ENCODE data around the gene ADGRF5.
"Not testable (repeated sequence)": the region's sequence is repeated elsewhere in the genome, so short reads cannot be mapped to it uniquely, and the experiment has no call there.

Gene ADGRF5

DNA sequence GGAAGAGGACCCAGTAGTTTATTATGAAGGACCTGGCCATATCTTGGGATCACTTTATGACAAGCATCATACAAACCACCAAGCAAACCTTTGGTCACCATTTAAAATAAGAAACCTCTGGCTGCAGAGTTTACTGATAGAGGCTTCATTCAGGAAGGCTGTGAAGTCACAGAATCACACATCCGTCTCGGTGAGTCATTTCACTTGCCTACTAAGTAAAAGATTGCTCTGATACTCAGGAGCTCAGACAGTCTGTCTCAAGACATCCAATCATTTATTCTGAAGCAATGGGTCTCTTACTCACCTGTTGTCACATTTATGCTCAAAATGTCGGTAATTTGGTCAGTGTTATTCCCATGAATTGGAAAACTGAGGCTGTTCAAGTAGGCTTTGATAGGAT lies 33.7 kb downstream of the ADGRF5 start:
- no peak for DNase-seq

DNA sequence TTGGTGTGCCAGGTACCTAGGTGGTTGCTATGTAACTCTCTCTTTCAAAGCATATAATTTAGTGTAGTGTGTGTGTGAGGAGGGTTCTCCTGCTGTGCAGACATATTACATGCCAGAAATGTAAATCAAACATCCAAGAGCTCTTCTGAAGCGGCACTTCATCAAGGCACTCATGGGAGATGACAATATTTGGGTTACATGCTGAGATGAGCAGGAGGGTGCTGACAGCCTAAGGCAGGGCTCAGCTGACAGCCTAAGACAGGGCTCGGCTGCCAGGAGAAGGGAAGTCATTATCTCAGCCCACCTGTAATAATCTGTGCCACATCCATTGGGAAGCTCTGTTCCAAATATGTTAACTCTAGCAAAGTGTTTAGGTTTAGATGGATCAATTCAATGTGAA lies 39.1 kb downstream of the ADGRF5 start:
- DNase-seq = no peak

DNA sequence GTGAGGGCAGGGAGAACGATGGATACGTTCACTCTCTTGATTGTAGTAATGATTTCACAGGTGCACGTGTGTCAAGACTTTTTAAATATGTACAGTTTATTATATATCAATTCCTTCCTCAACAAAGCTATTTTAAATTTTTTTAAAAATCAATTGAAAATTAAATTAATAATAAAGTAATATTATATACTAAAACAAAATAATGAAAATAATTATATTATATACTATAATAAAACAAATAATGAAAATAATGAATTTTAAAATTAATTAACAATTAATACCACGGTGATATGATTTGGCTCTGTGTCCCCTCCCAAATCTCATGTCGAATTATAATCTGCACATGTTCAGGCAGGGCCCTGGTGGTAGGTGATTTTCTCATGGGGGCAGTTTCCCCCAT lies 42.7 kb downstream of the ADGRF5 start:
- DNase-seq = no peak

DNA sequence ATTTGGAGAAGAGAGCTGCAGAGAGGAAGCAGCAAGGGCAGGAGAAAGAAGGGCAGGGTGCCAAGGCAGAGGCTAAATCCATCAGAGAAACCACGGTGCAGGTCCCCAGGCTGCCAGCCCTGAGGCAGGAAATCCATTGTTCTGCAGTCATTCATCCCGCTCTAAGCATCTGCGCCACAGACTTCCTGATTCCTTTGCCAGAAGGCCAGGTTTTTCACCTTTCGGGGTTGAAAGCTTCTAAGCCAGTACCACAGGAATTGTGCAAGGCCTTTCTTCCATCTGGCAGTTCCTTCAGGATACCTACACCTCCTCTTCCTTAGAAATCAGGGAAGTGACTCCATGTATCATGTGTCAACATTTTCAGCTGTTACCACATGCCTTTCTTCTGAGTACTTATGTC lies 45.6 kb downstream of the ADGRF5 start:
- no peak for DNase-seq

DNA sequence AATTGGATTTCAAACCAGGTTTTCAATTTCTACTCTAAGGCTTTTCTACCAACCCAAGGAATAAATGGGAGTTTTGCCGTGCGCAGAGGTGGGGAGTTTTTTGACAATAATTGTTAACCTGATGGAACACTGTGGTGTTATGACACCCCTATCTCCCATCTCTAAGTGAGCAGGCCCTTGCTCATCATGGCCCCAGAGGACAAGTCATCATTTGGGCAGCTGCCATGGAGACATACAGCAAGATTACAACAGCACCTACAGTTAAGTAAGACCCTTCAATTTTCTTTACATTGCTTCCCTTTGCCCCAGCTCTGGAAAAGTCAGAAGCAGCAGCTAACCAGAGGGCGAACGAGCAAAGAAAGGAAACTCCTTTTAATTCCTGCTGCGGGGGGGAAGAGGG lies 54.3 kb downstream of the ADGRF5 start:
- DNase-seq = no peak

DNA sequence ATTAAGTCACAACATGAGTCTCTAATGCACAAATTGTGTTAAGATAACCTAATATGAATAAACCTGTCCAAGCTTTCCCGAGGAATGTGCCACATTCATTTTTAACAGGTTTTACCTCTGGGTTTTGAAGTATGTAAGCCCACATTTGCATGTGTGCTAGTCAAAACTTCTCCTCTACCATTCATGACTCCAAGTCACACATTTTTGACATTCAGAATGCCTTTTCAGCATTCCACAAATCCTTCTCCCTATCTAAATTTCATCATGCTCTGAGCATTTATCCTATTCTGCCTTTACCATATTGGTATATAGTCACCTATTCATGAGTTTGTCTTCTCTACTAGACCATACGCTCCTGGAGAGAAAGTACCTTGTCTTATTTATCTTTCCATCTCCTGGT lies 56.5 kb downstream of the ADGRF5 start:
- DNase-seq = no peak

DNA sequence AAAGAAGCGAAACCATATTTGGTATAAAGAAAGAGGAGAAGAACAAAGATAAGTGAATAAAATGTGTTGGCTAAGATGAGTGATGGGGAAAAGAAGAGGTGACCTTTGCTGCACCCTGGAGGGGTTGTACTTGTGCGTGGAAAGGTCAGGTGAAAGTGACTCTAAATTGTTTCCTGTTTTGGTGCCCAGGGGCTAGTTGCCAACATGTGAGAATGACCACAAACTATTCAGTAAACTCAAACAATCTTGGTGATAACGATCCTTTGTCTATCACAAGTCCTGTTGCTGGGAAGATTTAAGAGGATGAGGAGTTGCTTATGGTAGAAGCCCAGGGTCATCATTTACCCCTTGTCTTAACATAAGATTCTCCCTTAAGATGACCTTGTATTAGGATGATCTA lies 57.9 kb downstream of the ADGRF5 start:
- DNase-seq = no peak

DNA sequence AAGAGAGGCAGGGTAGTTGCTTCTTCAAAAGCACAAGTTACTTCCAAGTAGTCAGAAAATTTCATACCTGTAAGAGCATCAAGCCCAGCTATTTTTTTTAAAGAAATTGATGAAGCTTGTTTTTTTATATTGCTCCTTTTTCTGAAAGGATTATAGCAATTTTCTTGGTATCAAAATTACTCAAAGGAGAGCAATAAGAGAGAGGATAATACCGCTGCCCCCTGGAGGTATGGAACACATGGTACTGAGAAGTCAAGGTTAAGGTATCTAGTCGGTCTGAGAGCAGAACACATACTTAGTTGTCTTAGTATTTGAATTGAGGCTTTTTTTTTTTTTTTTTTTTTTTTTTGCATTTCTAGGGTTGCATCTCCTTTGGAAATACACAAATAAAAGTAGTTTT lies 59.4 kb downstream of the ADGRF5 start:
- DNase-seq = no peak

DNA sequence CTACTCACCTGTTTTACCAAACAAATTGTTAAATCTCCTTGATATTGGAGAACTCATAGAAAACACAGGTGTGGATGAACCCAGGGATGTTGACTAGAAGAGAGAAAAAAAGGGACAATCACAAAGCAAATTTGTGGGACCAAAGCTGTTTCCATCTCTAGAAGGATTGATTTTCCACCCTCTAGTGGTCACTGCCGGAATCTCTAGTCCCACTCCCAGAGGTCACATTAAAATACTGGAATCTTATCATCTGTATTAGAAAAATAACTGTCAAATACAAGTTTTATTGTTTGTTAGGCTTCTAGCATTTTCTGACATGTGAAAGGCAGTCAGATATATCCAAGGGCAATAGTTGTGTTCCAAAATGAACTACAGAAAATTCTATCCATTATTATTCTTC lies 65.8 kb downstream of the ADGRF5 start:
- peak; percentile 52 to 68 (median 62) for DNase-seq

DNA sequence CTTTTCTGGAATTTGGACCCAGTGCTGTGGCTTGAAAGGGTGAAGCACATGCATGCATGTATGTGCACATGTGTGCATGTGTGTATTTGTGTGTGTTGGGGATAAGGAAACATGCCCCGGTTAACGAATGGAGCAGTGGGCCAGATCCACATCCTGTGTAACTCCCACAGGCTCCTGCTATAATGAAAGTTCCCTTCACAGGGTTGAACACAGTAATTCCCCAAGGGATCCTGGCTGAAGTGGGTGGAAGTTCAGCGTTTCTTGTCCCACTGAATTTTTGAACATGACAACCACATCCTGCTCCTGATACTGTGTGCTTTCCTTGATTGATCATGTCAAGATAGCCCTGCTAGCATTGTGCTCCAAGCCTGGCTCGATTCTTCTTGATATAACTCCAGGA lies 70.2 kb downstream of the ADGRF5 start:
- not testable (repeated sequence) for DNase-seq

DNA sequence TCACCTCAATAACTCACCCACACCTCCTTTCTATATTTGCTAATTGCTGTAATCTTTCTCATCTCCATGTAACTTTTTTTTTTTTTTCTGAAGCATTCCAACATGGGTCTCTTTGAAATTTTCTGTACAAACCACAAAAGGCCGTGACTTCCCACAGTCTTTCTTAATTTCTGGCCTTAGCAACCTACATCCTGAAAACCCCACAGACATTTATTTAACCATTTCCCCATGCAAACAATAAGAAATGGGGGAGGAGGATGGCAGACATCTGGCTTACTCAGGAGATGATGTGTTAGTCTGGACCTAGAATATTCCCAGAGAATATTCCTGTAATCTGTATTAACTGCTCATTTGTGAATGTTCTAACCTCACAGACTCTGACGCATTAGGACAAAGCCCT lies 70.9 kb downstream of the ADGRF5 start:
- peak in 2 of 3 donors; percentile 20 to 23 for DNase-seq

DNA sequence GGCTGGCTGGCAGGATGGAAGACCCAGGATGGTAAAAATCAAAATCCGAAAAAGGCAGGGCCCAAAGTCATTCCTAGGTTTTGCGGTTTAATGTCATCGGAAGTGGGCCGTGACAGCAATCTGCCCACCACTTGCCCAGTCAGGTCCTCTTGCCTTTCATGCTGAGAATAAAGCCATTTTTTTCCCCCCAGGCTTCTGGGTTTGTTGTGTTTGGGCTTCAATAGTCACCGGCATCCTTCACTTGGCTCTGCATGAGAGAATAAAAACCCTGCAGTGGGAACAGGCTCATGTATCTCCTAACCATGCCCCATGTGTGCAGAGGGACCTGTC lies 72.4 kb downstream of the ADGRF5 start:
- DNase-seq = no peak

DNA sequence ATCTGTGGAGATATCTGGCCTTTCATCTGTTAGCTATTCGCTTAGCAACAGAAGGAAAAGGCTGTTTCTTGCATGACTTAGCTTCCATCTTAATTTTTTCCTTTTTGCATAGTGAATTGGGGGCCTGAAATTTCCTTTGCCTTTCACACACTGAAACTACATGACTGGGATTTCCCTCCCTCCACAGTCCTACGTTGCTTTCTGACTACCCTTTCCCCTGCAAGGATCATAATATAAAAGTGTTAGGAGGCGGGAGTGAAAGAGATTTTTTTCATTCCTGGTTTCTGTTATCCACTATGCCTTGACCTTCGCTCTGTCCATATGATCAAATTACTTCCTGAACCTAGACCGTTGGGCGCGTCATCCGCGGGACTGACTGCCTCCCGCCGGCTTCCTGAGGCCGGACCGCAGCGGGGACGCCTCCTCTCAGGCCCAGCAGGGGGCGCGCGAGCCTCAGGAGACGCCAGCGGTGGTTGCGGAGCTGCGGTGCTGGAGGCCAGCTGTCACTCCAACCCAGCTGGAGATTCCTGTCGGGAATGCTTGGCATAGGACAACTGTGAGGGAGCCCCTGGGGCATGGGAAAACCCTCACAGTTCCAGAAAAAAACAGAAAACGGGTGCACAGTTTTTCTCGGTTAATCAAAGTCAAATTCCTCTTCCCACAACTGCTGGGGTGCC lies 72.9 kb downstream of the ADGRF5 start:
- peak; percentile 91 to 95 (median 94) for DNase-seq

DNA sequence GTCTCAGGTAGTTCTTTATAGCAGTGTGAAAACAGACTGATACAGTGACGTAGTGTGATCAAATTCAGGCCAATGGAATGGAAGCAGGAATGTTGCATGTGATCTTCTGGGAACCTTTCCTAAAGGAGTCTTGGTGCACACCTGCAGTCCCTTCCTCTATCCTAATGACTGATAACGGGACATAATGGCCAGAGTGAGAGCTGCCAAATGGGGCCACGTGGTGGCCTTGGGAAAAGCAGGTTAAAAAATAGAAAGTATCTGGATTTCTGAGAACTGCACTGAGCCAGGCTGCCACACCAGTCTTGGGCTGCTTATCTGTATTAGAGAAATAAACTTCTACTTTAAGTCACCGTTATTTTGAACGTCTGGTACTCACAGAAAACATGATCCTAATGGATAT lies 76.6 kb downstream of the ADGRF5 start:
- no peak for DNase-seq

DNA sequence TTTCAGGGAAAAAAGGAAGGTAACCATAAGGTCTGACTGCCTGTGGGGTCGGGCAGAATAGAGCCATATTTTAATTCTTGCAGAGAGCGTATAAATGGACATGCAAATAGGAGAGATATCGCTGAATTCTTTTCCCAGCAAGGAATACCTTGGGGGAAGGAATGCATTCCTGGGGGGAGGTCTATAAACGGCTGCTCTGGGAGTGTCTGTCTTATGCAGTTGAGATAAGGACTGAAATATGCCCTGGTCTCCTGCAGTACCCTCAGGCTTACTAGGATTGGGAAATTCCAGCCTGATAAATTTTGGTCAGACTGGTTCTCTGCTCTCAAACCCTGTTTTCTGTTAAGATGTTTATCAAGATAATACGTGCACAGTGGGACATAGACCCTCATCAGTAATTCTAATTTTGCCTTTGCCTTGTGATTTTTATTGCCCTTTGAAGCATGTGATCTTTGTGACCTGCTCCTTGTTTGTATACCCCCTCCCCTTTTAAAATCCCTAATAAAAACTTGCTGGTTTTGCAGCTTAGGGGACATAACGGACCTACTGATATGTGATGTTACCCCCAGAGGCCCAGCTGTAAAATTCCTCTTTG lies 79.4 kb downstream of the ADGRF5 start:
- DNase-seq = not testable (repeated sequence)

DNA sequence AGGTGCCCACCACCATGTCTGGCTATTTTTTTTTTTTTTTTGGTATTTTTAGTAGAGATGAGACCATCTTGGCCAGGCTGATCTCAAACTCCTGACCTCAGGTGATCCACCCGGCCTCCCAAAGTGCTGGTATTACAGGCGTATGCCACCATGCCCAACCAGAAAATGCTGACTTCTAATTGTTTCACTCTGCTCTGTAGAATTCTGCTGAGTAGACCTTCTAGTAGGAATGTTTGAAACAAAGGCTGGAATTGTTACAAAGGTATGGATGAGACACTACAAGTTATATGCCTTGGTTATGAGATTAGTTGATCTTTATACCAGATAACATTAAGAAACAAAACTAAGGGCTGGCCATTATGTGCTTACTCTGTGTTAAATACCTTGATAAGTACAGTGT lies 83.7 kb downstream of the ADGRF5 start:
- no peak for DNase-seq

DNA sequence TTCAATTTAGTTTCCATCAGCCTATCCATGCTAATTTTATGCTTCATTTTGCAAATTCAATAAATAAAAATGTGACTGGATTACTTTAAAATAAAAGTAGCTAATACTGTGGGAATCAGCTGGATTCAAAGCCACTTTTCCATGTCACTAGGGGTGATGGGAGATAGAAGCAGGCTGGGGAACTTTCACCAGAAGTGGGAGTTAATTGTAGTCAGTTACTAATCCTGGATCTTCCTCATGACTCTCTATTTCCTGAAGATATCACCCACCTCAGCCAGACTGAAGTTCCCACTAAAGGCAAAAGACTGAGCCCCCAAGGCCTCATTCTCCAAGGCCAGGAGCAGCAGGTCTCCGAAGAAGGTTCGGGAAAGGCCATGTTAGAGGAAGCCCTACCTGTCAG lies 86.7 kb downstream of the ADGRF5 start:
- peak; percentile 39 to 53 (median 53) for DNase-seq

DNA sequence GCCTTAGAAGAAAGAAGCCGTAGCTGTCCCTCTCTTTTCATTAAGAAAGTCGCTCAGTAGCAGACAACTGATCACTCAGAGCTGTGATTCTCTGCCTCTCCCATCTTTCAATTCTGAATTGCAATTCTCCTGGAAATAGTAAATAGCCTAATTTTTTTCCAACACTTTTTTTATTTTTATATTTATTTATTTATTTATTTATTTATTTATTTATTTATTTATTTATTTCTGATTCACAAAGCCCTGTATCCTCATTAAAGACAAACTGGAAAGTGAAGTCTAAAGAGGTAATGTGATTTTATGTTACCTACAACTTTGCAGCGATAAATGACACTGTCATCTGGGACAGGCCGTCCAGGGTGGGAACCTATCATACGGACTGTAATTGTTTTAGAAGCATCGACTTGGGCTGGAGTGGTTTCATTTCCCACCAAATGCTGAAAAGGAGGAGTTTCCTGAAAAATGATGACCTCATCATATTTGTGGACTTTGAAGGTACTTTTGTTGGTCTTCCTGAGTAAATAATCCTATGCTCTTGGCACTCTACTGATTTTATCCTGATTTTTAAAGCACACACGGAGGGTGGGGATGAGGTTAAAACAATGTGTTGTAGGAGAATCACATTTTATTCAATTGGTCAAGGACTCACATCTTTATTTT lies 87.4 kb downstream of the ADGRF5 start:
- peak; percentile 20 to 44 (median 26) for DNase-seq

DNA sequence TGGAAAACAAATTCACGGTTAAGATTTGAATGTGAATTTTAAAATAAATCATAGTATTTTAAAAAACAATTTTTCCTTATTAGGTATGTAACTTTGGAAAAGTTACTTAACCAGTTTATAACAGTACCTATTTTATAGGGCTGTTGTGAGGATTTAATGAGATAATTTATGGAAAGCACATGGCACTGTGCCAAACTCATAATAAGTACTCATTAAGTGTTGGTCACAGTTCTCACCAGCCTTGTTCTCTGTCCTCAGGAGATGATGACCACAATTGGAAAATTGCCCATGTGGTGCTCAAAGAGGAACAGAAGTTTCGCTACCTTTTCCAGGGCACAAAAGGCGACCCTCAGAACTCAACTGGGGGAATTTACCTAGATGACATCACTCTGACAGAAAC lies 88.9 kb downstream of the ADGRF5 start:
- peak in 1 of 3 donors; percentile 30 for DNase-seq

DNA sequence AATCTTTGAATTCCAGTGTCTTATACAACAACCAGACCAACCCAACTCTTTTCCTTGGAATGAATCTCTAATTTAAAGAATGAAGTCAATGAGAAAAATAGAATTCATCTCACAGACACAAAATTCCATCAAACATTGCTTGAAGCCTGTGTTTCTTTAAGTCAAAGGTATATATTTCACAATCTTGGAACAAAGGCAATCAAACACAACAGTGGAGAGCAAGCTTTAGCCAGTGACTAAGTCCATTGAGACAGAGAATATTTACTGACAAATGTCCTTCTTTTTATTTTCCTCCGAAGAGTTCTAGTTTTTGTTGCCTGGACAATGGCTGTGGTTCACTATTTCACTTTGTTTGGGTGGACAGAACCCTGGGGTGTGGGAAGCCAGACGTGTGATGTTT lies 92.8 kb downstream of the ADGRF5 start:
- no peak for DNase-seq

DNA sequence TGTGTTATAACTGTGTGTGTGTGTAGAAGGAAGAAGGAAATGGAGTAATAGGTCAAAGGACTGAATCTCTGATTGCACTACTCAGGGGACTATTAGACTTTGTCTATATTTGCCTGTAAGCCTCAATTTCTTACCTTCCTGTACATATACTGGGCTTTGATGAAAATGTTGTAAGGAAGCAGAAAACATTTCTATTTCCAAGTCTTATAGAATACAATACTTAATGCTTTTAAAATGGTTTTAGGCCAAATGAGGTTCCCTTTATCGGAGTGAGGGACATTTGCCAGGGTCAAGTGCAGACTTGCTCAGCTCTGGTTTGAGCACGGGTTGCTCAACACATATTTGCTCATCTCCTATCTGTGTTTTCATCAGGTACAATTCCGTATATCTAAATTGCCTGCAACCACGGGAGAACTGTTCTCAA lies 100.3 kb downstream of the ADGRF5 start:
- DNase-seq = no peak

DNA sequence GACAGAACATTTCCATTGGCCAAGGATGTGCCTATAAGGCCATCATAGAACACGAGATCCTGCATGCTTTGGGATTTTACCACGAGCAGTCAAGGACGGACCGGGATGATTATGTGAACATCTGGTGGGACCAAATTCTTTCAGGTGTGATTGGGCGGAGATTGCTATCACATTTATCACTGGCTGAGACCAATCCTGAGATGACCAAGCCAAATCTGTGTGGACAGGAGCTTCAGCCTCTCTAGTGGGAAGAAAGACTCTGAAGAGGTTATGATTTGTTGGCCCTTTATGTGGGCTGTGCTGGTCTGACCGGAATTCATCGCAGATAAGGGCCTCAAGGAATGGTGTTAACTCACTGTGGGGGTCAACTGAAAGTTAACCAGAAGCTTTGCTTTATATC lies 102.2 kb downstream of the ADGRF5 start:
- DNase-seq = no peak

DNA sequence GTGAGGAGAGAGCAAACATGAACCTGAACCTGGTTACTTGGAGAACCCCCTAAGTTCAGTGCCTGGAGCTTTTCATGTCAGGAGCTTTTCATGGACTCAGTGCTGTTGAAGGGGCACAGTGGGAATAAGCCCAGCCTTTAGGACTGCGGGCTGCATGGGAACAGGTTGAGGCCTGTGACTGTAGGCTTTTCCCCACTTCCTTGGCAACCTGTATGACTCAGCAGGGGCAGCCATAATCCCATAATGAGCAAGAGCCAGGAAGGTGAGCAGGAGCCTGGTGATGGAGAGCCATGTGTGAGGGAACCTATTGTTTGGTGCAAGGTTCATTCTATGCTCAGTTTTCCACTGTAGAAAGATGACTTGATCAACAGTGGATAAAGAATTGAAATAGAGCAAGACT lies 105.1 kb downstream of the ADGRF5 start:
- DNase-seq = no peak

DNA sequence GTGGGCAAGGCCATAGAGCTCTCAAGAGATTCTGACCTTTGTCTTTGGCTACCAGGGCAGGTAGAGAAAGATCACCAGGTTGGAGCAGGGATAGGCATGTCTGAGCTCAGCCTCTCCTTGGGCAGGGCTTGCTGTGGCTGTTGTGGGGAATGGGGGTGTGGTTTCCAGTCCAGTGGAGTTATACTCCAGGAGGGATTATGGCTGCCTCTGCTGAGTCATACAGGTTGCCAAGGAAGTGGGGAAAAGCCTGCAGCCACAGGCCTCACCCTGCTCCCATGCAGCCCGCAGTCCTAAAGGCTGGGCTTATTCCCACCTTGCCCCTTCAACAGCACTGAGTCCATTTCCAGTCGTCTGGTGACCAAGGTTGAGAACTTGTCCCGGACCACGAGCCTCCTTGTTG lies 106.6 kb downstream of the ADGRF5 start:
- DNase-seq = no peak

DNA sequence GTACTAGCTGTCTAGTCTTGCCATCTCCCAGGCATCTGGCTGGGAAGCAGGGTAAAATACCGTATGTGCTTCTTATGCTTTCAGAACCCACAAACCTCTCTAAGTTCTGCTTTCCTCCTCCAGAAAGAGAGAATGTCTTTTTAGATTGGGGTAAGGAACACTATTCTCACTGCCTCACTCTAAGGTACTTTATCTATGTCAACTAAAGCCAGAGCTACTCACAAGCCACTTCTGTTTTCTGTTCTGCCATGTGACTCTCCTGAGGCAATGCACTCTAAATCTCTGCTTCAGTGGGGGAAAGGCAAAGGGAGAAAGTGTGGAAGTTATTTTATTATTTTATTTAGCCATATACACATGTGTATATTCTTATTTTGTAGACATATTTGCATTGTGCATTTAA lies 112.9 kb downstream of the ADGRF5 start:
- peak; percentile 33 to 46 (median 42) for DNase-seq

Measured in suppressor macrophage treated with lipopolysaccharide for 1 hour (primary cell).